ENCODE data around the gene SSBP3. TPM values are rescaled to one million over a fixed set of nuclear protein-coding genes. Genes with fewer than 3 reads are reported as not detected.

The SSBP3 gene
- total RNA-seq, 1 donor from 2014 or later: 84.4 TPM

DNA sequence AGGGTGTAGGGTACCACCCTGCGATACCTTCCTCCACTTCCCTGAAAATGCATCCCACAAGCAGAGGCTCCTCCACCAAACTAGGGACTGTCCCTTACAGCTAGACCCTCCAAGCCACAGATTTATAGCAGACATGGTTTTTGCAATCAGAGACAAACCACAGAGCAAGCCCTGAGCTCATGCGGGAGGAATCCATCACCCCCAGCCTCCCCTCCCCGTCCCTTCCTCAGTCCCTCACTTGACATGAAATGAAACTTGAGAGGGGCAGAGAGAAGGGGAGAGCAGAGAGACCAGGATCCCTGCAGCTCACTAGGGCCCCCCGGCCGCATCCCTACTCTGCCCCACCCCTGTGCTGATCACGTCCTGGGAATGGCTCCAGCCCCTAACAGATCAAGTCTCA is 111.3 kb downstream of the SSBP3 start:
- H3K27me3 Mint-ChIP-seq (ENCODE audit: low read depth): no peaks in the 10 kb centered on the region
- no peaks in the 10 kb centered on the region for H3K9me3 Mint-ChIP-seq
- no peak for DNase-seq (ENCODE audit: low spot score)
- no peaks in the 10 kb centered on the region for H3K36me3 Mint-ChIP-seq (ENCODE audit: low read depth)
- no peak overlapping the region for H3K27ac Mint-ChIP-seq
- no peak overlapping the region for H3K4me3 Mint-ChIP-seq (ENCODE audit: low read depth)
- intact Hi-C loops (cut with micrococcal nuclease): no loop called here
- H3K4me1 Mint-ChIP-seq (ENCODE audit: low read depth): peaks cover 32% of the 10 kb centered on the region

DNA sequence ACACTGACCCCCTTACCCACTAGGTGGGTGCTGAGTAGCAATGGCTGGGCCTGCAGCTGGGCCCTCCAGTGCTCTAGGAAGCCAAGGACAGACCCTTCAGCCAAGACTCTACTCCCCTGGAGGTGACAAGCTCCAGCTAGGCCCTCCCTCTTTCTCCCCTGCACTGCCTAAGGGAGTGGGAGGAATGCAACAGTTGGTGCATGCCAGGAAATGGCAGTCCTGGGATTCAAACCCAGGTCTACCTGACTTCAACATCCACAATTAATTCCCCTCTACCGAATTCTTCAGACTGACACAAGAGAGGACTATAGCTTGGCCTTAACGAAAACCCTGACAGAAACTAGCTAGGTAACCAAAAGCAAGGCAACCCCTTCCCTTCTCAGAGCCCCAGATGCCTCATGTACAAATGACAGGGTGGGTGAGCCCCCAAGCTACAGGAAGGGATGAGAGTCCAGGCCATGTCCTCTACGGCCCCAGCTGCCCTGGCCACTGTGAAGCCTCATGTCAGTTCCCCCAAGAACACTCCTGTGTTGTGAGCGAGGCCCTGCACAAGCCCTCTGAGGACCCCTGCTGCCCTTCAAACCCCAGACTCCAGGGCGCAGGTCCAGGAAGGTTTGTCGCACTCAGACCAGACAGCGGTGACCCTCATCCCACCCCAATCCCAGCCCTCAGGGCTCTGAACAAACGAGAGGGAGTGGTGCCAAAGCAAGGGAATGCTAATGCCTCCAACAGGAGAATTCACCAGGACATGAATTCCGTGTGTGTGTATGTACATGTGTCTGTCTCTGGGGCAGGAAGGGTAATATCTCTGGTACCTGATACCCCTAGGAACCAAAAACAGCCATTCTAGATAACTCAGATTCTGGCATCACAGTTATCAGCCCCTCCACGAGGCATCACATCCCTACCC is 113.9 kb downstream of the SSBP3 start:
- peaks cover 30% of the 10 kb centered on the region for H3K4me1 Mint-ChIP-seq (ENCODE audit: low read depth)
- intact Hi-C loops (cut with micrococcal nuclease): no loop called here
- peaks cover 5% of the 10 kb centered on the region for H3K36me3 Mint-ChIP-seq (ENCODE audit: low read depth)
- no peak overlapping the region for H3K27ac Mint-ChIP-seq
- H3K4me3 Mint-ChIP-seq (ENCODE audit: low read depth): no peak overlapping the region
- H3K27me3 Mint-ChIP-seq (ENCODE audit: low read depth): no peaks in the 10 kb centered on the region
- no peaks in the 10 kb centered on the region for H3K9me3 Mint-ChIP-seq
- no peak for DNase-seq (ENCODE audit: low spot score)

DNA sequence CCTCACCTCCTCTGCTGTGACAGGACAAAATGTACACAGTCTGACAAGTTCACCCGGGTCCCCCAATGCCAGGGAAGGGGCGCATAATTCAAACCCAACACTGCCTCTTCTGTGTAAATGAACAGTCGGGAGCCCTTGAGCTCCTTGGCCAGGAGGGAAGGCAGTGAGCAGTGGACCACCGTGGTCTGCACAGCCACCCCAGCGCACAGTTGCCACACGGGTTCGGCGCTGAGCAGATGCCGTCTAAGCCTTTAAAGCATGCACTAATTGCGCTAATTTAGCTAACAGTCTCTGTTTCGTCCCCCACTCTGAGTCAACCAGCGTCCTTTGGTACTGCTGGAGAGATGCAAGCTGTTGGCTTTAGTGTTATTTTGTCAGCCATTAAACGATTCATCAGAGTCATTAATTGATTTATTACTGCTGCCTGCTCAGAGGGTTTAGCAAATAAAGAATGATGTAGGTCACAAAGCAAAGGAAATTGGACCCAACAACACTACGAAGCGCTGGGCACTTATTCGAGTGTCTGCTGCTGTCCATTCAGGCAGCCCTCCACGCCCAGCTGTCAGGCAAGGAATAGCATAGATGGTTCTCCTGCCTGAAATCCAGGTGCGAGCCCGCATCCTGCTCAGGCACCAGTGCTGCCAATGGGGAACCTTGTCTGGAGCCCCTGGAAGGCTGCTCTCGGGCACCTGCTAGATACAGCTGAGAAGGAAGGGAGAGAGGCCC is 114.8 kb downstream of the SSBP3 start:
- Mint-ChIP-seq H3K4me3 (ENCODE audit: low read depth) (no peak overlapping the region), H3K27ac (no peak overlapping the region), H3K27me3 (ENCODE audit: low read depth) (no peaks in the 10 kb centered on the region), H3K36me3 (ENCODE audit: low read depth) (peaks cover 9% of the 10 kb centered on the region), H3K9me3 (no peaks in the 10 kb centered on the region), H3K4me1 (ENCODE audit: low read depth) (peaks cover 38% of the 10 kb centered on the region)
- intact Hi-C loops (cut with micrococcal nuclease): no loop called here
- no peak for DNase-seq (ENCODE audit: low spot score)

GRCh38 chr1:54290506-54291184 is 115.5 kb downstream of the SSBP3 start:
- Mint-ChIP-seq H3K36me3 (ENCODE audit: low read depth) (peaks cover 9% of the 10 kb centered on the region), H3K9me3 (no peaks in the 10 kb centered on the region), H3K4me1 (ENCODE audit: low read depth) (peaks cover 45% of the 10 kb centered on the region), H3K4me3 (ENCODE audit: low read depth) (no peak overlapping the region), H3K27ac (peak overlapping the region; percentile 18), H3K27me3 (ENCODE audit: low read depth) (no peaks in the 10 kb centered on the region)
- intact Hi-C loops (cut with micrococcal nuclease): no loop called here
- no peak for DNase-seq (ENCODE audit: low spot score)

- Mint-ChIP-seq H3K27ac (peak overlapping the region; percentile 72), H3K27me3 (ENCODE audit: low read depth) (no peaks in the 10 kb centered on the region), H3K4me1 (ENCODE audit: low read depth) (peaks cover 52% of the 10 kb centered on the region), H3K36me3 (ENCODE audit: low read depth) (peaks cover 9% of the 10 kb centered on the region), H3K9me3 (no peaks in the 10 kb centered on the region), H3K4me3 (ENCODE audit: low read depth) (no peak overlapping the region)
- no peak for DNase-seq (ENCODE audit: low spot score)
- intact Hi-C loops (cut with micrococcal nuclease): loop anchor here (10.0 kb wide), 1 partner anchor 235 kb away; the partner anchor contains the start of genes TCEANC2 and TMEM59
Measured at GRCh38 chr1:54289712-54290233, 116.4 kb downstream of the SSBP3 start.

DNA sequence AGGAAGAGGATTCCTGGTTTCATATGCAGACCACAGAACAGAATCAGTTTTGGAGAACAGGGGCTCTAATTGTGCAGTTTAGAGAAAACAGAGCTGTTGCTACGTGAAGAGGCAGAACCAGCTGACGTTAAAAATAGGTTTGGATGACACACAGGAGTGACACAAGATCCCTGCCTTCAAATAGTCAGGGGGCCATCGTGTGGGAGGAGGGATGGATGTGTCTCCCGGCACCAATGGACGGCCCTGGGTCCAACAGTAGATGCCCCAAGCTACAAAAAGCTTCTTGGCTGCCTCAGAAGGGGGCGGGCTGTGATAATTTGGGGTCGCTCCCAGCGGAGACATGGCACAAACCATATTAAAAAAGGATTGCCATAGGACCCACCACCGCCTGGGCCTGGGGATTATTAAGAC is 118.4 kb downstream of the SSBP3 start:
- Mint-ChIP-seq H3K4me1 (ENCODE audit: low read depth) (peaks cover 67% of the 10 kb centered on the region), H3K9me3 (no peaks in the 10 kb centered on the region), H3K4me3 (ENCODE audit: low read depth) (no peak overlapping the region), H3K27ac (peak overlapping the region; percentile 96), H3K27me3 (ENCODE audit: low read depth) (no peaks in the 10 kb centered on the region), H3K36me3 (ENCODE audit: low read depth) (peaks cover 9% of the 10 kb centered on the region)
- intact Hi-C loops (cut with micrococcal nuclease): loop anchor here (2.0 to 10.0 kb wide), 2 partner anchors 201 to 233 kb away; partner anchors contain the start of genes TCEANC2 and TMEM59
- DNase-seq (ENCODE audit: low spot score): no peak

DNA sequence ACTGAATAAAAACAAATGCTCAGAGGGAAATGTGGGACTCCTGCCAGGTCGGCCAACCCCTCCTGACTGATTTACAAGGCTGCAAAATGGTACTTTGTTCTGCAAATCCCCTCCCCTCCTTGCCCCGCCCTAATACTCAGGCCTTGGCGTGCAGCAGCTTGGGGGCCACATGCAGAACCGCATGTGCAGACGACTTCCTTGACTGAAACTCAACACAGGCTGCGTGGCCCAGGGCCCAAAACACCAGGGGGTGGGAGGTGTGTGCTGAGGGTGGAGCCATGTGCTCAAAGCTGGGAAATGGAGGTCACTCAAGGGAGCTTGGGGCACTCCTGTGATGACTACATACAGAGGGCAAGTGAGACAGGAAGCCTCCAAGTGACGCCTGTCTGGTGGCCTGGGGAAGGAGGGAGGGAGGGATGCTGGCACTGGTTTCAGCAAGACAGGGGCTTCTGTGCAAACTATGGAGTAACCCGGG is 119.0 kb downstream of the SSBP3 start:
- Mint-ChIP-seq H3K36me3 (ENCODE audit: low read depth) (peaks cover 9% of the 10 kb centered on the region), H3K4me3 (ENCODE audit: low read depth) (peak overlapping the region; percentile 74), H3K4me1 (ENCODE audit: low read depth) (peaks cover 72% of the 10 kb centered on the region), H3K9me3 (no peaks in the 10 kb centered on the region), H3K27me3 (ENCODE audit: low read depth) (no peaks in the 10 kb centered on the region), H3K27ac (peak overlapping the region; percentile 96)
- DNase-seq (ENCODE audit: low spot score): peak; percentile 77
- intact Hi-C loops (cut with micrococcal nuclease): loop anchor here (2.0 to 10.0 kb wide), 2 partner anchors 202 to 232 kb away; partner anchors contain the start of genes TCEANC2 and TMEM59

- H3K4me3 Mint-ChIP-seq (ENCODE audit: low read depth): peak overlapping the region; percentile 74
Measured at GRCh38 chr1:54285815-54286345, 120.3 kb downstream of the SSBP3 start.

GRCh38 chr1:54284781-54285529 is 121.2 kb downstream of the SSBP3 start:
- peak; percentile 35 for DNase-seq (ENCODE audit: low spot score)
- no peaks in the 10 kb centered on the region for H3K27me3 Mint-ChIP-seq (ENCODE audit: low read depth)
- H3K9me3 Mint-ChIP-seq: no peaks in the 10 kb centered on the region
- H3K36me3 Mint-ChIP-seq (ENCODE audit: low read depth): peaks cover 19% of the 10 kb centered on the region
- intact Hi-C loops (cut with micrococcal nuclease): loop anchor here (1.0 to 10.0 kb wide), 3 partner anchors 54 to 230 kb away; partner anchors contain the start of genes TCEANC2 and TMEM59
- H3K27ac Mint-ChIP-seq: peak overlapping the region; percentile 96
- H3K4me3 Mint-ChIP-seq (ENCODE audit: low read depth): peak overlapping the region; percentile 74
- peaks cover 78% of the 10 kb centered on the region for H3K4me1 Mint-ChIP-seq (ENCODE audit: low read depth)

More at GRCh38 chr1:54285815-54286345, 120.3 kb downstream of the SSBP3 start:
- Mint-ChIP-seq H3K27ac (peak overlapping the region; percentile 96), H3K36me3 (ENCODE audit: low read depth) (peaks cover 10% of the 10 kb centered on the region), H3K9me3 (no peaks in the 10 kb centered on the region), H3K4me1 (ENCODE audit: low read depth) (peaks cover 75% of the 10 kb centered on the region), H3K27me3 (ENCODE audit: low read depth) (no peaks in the 10 kb centered on the region)
- intact Hi-C loops (cut with micrococcal nuclease): loop anchor here (1.0 to 10.0 kb wide), 4 partner anchors 55 to 231 kb away; partner anchors contain the start of genes TCEANC2 and TMEM59
- no peak for DNase-seq (ENCODE audit: low spot score)

DNA sequence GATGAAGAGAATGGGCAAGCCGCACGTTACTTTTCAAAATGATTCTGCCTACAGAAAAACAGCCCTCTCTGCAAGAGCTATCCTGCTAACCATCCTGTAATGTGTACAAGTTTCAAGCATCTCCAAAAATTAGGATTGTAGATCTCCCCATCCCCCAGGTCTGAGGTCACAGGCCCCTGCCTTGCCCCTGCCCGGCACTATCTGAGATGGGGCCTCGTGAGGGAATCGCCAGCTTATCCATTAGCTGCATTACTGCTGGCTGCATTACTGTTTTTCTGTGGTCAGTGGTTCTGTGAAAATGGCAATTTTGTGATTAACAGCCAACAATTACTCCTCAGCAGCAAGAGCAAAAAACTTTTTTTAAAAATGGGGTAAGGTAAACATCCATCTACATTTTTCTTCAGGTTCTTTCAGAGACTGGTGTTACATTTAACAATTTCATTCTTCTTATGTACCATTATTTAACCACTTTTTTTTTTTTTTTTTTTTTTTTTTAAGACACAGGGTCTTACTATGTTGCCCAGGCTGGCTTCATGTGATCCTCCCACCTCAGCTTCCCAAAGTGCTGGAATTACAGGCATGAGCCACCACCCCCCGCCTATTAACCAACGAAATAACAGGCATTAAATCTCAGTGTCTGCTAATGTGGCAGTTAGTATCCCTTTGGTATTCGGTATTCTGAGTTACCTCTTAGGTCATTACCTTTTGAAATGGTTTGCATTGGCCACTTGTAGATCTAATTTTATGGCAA is 122.4 kb downstream of the SSBP3 start:
- H3K9me3 Mint-ChIP-seq: no peaks in the 10 kb centered on the region
- peak overlapping the region; percentile 96 for H3K27ac Mint-ChIP-seq
- DNase-seq (ENCODE audit: low spot score): no peak
- peaks cover 23% of the 10 kb centered on the region for H3K36me3 Mint-ChIP-seq (ENCODE audit: low read depth)
- intact Hi-C loops (cut with micrococcal nuclease): loop anchor here (2.0 to 10.0 kb wide), 2 partner anchors 53 to 229 kb away; partner anchors contain the start of genes TCEANC2 and TMEM59
- no peaks in the 10 kb centered on the region for H3K27me3 Mint-ChIP-seq (ENCODE audit: low read depth)
- H3K4me1 Mint-ChIP-seq (ENCODE audit: low read depth): peaks cover 71% of the 10 kb centered on the region
- H3K4me3 Mint-ChIP-seq (ENCODE audit: low read depth): peak overlapping the region; percentile 5
